GM18498 (cell line): Measurements from ENCODE around the gene HK1.
"Not testable (repeated sequence)": the region's sequence is repeated elsewhere in the genome, so short reads cannot be mapped to it uniquely, and the experiment has no call there.

ENCODE experiments used
- ATAC-seq: cut with Tn5 transposase; IDR thresholded peaks from one replicate; pipeline ENCODE4 v1.9.1; 2021; ENCODE audit warnings: mild to moderate bottlenecking, moderate library complexity; ENCODE audit not compliant: unreplicated experiment

Gene HK1

GRCh38 chr10:69278446-69278963 is at the start of gene HK1:
Gene HK1 (plus strand): TSS chr10:69278496.
- ATAC-seq = no peak

DNA sequence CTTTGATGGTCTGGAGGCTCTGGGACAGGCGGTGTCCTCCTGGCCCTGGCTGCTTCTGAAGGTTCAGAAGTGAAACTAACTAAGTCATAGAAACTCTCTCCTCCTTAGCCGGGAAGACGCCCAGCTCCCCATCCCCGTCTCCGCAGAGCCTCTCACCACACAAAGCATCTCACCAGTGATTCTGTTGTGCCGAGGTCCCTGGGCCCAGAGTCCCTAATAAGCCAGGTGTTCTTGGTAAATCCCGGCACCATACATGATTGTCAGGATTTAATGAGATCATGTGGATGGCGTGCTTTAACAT is 48.7 kb upstream of the HK1 start:
- no peak for ATAC-seq

DNA sequence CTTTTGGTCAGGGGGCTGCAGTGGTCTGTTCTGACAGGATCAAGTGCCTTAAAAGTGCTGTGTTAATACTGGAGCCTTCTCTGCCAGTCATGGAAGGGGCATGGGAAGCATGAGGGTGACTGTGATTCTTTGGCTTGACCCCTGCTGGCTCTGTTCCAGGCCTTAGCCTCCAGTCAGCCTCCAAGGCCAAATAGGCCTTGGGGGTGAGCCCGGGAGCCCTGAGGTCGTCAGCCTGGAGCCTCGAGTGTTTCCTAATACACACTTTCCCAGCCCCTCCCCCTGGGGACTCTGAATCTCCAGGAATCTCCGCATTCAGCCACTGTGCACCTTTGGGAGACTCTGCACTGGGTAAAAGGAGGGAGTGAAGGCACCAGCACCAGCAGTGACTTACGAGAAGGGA is 48.2 kb upstream of the HK1 start:
- no peak for ATAC-seq

GRCh38 chr10:69232252-69232651 is 46.0 kb upstream of the HK1 start:
- no peak for ATAC-seq

DNA sequence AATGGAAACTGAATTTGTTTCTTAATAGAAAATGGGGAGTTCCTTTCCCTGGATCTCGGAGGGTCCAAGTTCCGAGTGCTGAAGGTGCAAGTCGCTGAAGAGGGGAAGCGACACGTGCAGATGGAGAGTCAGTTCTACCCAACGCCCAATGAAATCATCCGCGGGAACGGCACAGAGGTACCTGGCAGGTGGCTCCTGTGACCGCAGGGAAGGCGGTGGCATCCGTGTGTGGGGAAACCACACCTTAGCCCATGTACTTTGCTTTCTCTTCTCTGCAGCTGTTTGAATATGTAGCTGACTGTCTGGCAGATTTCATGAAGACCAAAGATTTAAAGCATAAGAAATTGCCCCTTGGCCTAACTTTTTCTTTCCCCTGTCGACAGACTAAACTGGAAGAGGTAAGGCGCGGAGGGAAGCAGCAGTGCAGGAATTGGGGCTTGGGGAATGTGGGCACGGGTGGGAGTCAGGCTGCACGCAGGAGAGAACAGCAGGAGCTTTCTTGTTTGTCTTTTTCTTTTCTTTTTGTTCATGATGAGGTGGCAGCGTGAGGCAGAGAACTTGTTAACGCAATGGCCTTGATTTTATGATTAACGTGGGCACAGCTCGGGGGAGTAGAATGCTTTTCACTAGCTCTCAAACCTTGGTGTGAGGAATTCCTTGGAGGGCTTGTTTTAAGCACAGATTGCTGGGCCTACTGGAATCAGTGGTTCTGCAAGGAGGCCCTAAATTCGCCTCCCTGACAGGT is 45.4 kb upstream of the HK1 start:
- ATAC-seq = no peak

GRCh38 chr10:69234447-69234846 is 43.8 kb upstream of the HK1 start:
- ATAC-seq = no peak

DNA sequence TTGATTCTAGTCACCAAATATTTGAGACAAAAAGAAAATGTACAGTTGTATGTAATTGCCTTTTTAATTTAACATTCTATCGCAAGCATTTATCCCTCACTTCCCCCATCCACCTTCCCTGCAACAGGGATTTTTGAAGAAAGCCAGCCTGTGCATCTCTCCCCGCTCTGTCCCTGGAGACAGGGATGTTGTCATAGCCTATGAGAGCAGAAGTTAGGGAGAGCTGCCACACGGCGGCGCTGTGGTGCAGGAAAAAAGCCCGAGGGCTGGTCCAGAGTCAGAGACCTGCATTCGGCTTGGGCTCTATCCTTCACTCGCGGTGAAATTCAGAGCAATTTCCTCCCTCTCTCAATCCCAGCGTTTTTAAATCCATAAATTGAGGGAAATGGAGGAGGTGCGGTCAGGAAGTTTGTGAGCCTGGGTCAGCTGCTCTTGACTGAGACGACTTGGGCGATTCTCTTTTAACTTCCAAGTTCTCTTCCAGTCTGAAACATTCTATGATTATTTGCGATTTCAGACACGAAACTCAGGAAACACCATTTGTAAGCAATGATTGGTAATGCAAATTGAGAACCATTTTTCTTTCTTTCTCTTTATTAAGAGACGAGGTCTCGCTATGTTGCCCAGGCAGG is 40.7 kb upstream of the HK1 start:
- ATAC-seq = peak; percentile 88

DNA sequence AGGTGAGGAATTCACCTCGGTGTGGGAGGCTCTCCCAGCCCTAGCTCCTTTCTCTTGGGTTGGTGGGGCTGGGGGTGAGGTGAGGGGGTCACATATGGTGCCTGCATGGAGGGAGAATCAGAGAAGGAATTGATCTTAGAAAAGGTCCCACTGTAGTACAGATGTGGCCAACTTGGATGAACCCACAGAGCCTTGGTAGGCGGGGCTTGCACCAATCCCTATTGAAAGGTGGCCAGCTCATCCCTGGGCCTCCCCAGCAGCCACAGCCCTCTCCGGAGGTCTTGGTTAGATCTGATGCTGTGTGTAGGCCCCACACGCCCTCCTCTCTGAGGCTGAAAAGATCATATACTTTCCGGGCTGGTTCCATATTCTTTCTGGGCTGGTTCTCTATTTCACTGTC is 39.2 kb upstream of the HK1 start:
- ATAC-seq = no peak

GRCh38 chr10:69239816-69240434 is 38.4 kb upstream of the HK1 start:
- no peak for ATAC-seq

DNA sequence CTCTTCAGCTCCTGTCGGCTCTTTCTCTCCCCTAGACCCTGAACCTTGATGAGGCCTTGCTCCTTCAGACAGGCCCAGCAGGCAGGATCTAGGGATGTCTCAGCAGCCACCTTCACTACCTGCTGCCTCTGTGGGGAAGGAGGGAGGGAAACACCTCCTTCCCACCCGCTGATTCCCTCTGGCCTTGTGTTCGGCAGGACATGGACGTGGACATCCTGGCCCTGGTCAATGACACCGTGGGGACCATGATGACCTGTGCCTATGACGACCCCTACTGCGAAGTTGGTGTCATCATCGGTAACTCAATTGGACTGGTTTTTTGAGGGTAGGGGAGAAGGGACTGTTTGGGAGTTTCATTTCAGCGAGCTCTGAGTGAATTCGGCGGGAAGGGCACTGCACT is 37.8 kb upstream of the HK1 start:
- ATAC-seq = no peak

- no peak for ATAC-seq
Observed at GRCh38 chr10:69241575-69241974, 36.7 kb upstream of the HK1 start.

DNA sequence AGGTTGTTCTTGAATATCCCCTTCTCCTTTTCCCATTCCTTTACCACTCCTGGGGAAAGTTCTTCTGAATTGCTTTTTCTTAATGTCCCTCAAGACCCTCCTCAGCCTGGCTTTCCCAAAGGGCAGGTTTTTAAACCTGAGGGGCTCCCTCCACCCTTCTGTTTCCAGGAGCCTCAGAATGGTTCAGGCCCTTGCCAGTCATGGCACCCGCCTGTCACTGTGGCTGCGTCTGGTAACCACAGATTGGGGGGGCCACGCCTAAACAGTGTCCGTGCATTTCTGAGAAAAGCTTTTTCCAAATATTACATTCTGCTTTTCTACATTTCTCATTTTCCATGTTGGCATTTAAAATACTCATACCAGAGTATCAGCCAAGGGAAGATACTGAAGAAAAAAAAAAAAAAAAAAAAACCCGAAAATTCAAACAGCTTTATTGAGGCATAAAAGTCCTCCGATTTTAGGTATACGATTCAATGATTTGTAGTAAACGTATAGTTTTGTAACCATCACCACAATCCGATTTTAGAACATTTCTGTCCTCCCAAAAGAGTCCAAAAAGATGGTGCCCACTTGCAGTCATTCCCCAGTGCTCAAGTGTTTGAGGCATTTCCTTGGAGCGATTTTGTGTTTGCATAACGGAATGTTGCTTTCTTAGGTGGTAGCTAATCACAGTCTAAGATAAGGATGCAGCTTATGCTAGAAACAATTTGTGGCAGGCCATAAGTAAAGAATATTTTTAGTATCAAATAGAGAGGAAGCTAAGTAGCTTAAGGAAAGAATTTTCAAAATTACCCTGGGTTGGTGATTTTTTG is 36.0 kb upstream of the HK1 start:
- no peak for ATAC-seq

GRCh38 chr10:69242852-69243212 is 35.5 kb upstream of the HK1 start:
- no peak for ATAC-seq

DNA sequence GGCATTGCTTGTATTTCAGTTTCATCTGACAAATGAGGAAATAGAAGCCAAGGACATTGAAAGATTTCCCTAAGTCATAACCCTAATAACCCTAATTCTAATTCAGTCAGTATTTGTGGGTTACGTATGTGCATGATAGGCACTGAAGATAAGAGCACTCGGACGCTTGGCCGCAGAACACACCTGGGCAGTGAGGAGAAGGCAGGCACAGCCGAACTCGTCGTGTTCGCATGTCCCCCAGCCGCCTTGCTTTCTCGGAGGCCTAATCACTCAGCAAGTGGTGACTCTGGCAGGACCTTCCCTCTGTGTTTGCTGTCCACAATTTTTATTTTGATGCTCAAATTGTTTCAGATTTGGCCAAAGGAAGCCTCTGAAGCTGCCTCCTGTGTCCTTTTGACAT is 34.5 kb upstream of the HK1 start:
- no peak for ATAC-seq

DNA sequence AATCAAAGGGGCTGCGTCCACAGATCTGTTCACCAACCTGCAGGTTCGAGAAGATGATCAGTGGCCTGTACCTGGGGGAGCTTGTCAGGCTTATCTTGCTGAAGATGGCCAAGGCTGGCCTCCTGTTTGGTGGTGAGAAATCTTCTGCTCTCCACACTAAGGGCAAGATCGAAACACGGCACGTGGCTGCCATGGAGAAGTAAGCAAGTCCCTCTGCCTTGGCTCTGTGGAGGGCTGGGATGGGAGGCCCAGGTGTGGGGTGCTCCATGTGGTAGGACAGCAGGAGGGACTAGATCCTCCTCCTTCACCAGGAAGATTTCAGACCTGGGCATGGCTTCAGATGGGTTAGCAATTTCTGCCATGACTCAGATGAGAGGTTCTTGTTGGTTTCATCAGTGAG is 32.3 kb upstream of the HK1 start:
- no peak for ATAC-seq

DNA sequence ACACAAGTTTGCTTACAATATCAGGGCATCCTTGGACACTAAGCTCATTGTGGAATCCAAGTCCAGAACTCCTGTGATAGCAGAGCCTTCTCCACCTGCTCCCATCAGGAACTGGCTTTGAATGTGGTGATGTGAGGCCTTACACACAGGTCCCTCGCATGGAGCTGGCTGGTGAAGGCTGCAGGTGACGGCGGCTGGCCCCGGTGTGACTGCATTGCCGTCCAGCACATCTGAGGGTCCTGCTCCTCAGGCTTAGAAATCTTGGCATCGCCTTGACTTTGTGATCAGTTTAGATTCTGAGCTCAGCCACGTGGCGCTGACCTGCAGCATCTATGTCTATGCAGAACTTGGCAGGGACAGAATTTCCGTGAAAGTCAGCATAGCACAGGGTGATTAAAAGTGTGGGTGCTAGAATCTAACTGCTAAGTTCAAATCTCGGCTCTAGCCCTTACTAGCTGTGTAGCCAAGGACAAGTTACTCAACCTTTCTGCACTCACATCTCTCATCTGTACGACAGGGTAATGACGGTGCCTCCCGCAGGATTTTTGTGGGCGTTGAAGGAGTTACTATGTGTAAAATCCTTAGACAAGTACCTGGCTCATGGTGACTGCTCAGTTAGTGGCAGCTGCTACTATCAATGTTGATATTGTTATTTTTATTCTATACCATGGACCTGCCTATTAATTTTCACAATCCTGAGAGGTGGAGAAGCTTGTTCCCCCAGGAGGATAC is 31.5 kb upstream of the HK1 start:
- no peak for ATAC-seq

DNA sequence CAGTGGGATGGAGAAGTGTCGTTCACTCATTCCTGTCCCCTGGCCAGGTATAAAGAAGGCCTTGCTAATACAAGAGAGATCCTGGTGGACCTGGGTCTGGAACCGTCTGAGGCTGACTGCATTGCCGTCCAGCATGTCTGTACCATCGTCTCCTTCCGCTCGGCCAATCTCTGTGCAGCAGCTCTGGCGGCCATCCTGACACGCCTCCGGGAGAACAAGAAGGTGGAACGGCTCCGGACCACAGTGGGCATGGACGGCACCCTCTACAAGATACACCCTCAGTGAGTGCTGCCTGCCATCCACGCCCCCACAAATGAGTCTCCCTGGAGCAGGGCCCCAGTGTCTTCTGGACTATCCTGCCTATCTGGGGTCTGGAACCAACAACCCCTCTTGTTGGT is 31.0 kb upstream of the HK1 start:
- no peak for ATAC-seq

- no peak for ATAC-seq
Observed at GRCh38 chr10:69248117-69248730, 30.1 kb upstream of the HK1 start.

- no peak for ATAC-seq
Observed at GRCh38 chr10:69250041-69250440, 28.3 kb upstream of the HK1 start.

DNA sequence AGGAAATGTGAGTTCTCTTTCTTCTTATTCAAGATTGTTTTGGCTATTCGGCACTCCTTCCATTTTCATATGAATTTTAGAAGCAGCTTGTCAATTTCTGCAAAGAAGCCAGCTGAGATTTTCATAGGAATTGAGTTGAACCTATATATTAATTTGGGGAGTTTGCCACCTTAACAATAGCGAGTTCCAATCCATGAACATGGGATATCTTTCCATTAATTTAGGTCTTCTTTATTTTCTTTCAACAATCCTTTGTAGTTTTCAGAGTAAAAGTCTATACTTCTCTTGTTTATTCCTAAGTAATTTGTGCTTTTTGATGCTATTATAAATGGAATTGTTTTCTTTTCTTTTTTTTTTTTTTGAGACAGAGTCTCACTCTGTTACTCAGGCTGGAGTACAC is 26.9 kb upstream of the HK1 start:
- ATAC-seq = not testable (repeated sequence)
